DND-41 (cell line): ENCODE data around the gene PLD6.

Experiments
- ATAC-seq: fragments of 200-7000 bp; cut with Tn5 transposase; 3 replicates; pipeline ENCODE4 v1.9.1; 2021; ENCODE audit warnings: low read depth; ENCODE audit not compliant: insufficient read depth
- DNase-seq: peaks from one replicate; pipeline ENCODE4 v3.0.0-alpha.2; 2020
- H2AFZ ChIP-seq: 2 replicates; pipeline ENCODE4 v1.6.0; 2012; ENCODE audit warnings: low read depth, low read length
- H3K27ac ChIP-seq: 2 replicates; pipeline ENCODE4 v1.5.1; 2012; ENCODE audit warnings: low read length, inconsistent platforms
- H3K27me3 ChIP-seq: fragments of 200-600 bp; sonication (generic); 2 replicates; pipeline ENCODE4 v1.6.0; 2012; ENCODE audit warnings: low read length, mild to moderate bottlenecking, inconsistent platforms; ENCODE audit not compliant: insufficient read depth, poor library complexity
- H3K36me3 ChIP-seq: 2 replicates; pipeline ENCODE4 v1.5.1; 2012; ENCODE audit warnings: low read length, inconsistent platforms; ENCODE audit not compliant: insufficient read depth
- H3K4me1 ChIP-seq: 2 replicates; pipeline ENCODE4 v1.5.1; 2012; ENCODE audit warnings: mild to moderate bottlenecking, low read length; ENCODE audit not compliant: insufficient read depth
- H3K4me2 ChIP-seq: 2 replicates; pipeline ENCODE4 v1.6.0; 2012; ENCODE audit warnings: mild to moderate bottlenecking, moderate library complexity, low read length, inconsistent platforms; ENCODE audit not compliant: insufficient read depth
- H3K4me3 ChIP-seq, 2 experiments: fragments of 200-600 bp in 1 of 2; shearing (Covaris generic) in 1 of 2; 2 replicates each; pipeline ENCODE4 v1.5.1; 2012 to 2016; ENCODE audit warnings: inconsistent platforms in 2 of 2, low read length in 2 of 2, mild to moderate bottlenecking in 2 of 2, low read depth in 1 of 2, moderate library complexity in 1 of 2
- H3K79me2 ChIP-seq: 2 replicates; pipeline ENCODE4 v1.6.0; 2012; ENCODE audit warnings: low read length, inconsistent platforms; ENCODE audit not compliant: insufficient read depth
- H3K9ac ChIP-seq: 2 replicates; pipeline ENCODE4 v1.6.0; 2012; ENCODE audit warnings: low read depth, mild to moderate bottlenecking, inconsistent platforms, low read length, moderate library complexity
- H3K9me3 ChIP-seq: 2 replicates; pipeline ENCODE4 v1.5.1; 2012; ENCODE audit warnings: low read length, moderate library complexity, mild to moderate bottlenecking, inconsistent platforms; ENCODE audit not compliant: insufficient read depth, severe bottlenecking
- H4K20me1 ChIP-seq: 2 replicates; pipeline ENCODE4 v1.6.0; 2012; ENCODE audit warnings: low read length; ENCODE audit not compliant: insufficient read depth
- CTCF ChIP-seq: IDR thresholded peaks from 2 replicates; pipeline ENCODE4 v1.5.1; 2012; ENCODE audit warnings: borderline replicate concordance, low read length, moderate library complexity, mild to moderate bottlenecking; ENCODE audit not compliant: poor library complexity, severe bottlenecking; ENCODE audit errors: extremely low read depth
- EZH2 ChIP-seq: IDR thresholded peaks from 3 replicates; pipeline ENCODE4 v1.6.1; 2012; ENCODE audit warnings: borderline replicate concordance, low read depth, mild to moderate bottlenecking, moderate library complexity, low read length, inconsistent platforms; ENCODE audit not compliant: severe bottlenecking

Gene PLD6

GRCh38 chr17:17214646-17215436 lies 8.7 kb upstream of the PLD6 start:
- TF ChIP-seq EZH2 (no peak), CTCF (no peak)
- Histone ChIP-seq H3K4me1 (no peaks in the 10 kb centered on the region), H2AFZ (no peak overlapping the region), H3K79me2 (no peaks in the 10 kb centered on the region), H3K36me3 (peaks cover 72% of the 10 kb centered on the region), H3K4me2 (no peak overlapping the region), H3K27me3 (no peaks in the 10 kb centered on the region), H3K9ac (no peak overlapping the region), H4K20me1 (peaks cover 9% of the 10 kb centered on the region; the same call in 1 of the 2 replicates), H3K27ac (no peak overlapping the region), H3K9me3 (no peaks in the 10 kb centered on the region), H3K4me3 (no peak overlapping the region)
- DNase-seq (no peak), ATAC-seq (no peak)

- no peaks in the 10 kb centered on the region for H3K27me3 ChIP-seq
- no peak for TF ChIP-seq EZH2
- no peak for TF ChIP-seq CTCF
- DNase-seq (no peak), ATAC-seq (no peak)
- H4K20me1 ChIP-seq, result peaks cover 9% of the 10 kb centered on the region; the same call in 1 of the 2 replicates
- no peaks in the 10 kb centered on the region for H3K4me1 ChIP-seq
- no peaks in the 10 kb centered on the region for H3K79me2 ChIP-seq
- H3K9me3 ChIP-seq, result no peaks in the 10 kb centered on the region
- no peak overlapping the region for H3K27ac ChIP-seq
- peaks cover 64% of the 10 kb centered on the region for H3K36me3 ChIP-seq
- H3K9ac ChIP-seq, result no peak overlapping the region
- no peak overlapping the region for H3K4me3 ChIP-seq
- no peak overlapping the region for H2AFZ ChIP-seq
- no peak overlapping the region for H3K4me2 ChIP-seq
Measured at GRCh38 chr17:17213775-17214174, 7.6 kb upstream of the PLD6 start.

- H3K4me3 ChIP-seq, result no peak overlapping the region
- H3K4me2 ChIP-seq, result no peak overlapping the region
- no peaks in the 10 kb centered on the region for H3K27me3 ChIP-seq
- no peak overlapping the region for H3K27ac ChIP-seq
- no peak overlapping the region for H2AFZ ChIP-seq
- TF ChIP-seq CTCF (no peak), EZH2 (no peak)
- peaks cover 11% of the 10 kb centered on the region for H3K36me3 ChIP-seq
- H3K9me3 ChIP-seq, result no peaks in the 10 kb centered on the region
- H4K20me1 ChIP-seq, result peaks cover 26% of the 10 kb centered on the region; the same call in 1 of the 2 replicates
- H3K79me2 ChIP-seq, result peaks cover 8% of the 10 kb centered on the region; the same call in 1 of the 2 replicates
- ATAC-seq, result no peak
- H3K4me1 ChIP-seq, result peaks cover 32% of the 10 kb centered on the region
- no peak for DNase-seq
- H3K9ac ChIP-seq, result no peak overlapping the region
Measured at GRCh38 chr17:17207998-17208397, 1.9 kb upstream of the PLD6 start.

GRCh38 chr17:17206913-17207335 lies 791 bp upstream of the PLD6 start:
- ATAC-seq (no peak), DNase-seq (no peak)
- Histone ChIP-seq H2AFZ (peak overlapping the region; percentile 51; the same call in 1 of the 2 replicates), H3K79me2 (peaks cover 8% of the 10 kb centered on the region; the same call in 1 of the 2 replicates), H3K4me1 (peaks cover 32% of the 10 kb centered on the region), H3K4me3 (no peak overlapping the region), H3K9ac (no peak overlapping the region), H3K27me3 (no peaks in the 10 kb centered on the region), H3K36me3 (peaks cover 10% of the 10 kb centered on the region), H3K4me2 (peak overlapping the region; percentile 91), H3K9me3 (no peaks in the 10 kb centered on the region), H3K27ac (no peak overlapping the region; the same call in 1 of the 2 replicates), H4K20me1 (peaks cover 26% of the 10 kb centered on the region; the same call in 1 of the 2 replicates)
- TF ChIP-seq EZH2 (no peak), CTCF (no peak)
